Cerebellar nuclear complex (tissue), 1 donor: ENCODE data around the gene BLOC1S1.

Source experiments
- DNase-seq, 2 experiments: peaks; one replicate each; lab custom pipeline; 2025; lab: John Stamatoyannopoulos, UW

The BLOC1S1 gene

DNA sequence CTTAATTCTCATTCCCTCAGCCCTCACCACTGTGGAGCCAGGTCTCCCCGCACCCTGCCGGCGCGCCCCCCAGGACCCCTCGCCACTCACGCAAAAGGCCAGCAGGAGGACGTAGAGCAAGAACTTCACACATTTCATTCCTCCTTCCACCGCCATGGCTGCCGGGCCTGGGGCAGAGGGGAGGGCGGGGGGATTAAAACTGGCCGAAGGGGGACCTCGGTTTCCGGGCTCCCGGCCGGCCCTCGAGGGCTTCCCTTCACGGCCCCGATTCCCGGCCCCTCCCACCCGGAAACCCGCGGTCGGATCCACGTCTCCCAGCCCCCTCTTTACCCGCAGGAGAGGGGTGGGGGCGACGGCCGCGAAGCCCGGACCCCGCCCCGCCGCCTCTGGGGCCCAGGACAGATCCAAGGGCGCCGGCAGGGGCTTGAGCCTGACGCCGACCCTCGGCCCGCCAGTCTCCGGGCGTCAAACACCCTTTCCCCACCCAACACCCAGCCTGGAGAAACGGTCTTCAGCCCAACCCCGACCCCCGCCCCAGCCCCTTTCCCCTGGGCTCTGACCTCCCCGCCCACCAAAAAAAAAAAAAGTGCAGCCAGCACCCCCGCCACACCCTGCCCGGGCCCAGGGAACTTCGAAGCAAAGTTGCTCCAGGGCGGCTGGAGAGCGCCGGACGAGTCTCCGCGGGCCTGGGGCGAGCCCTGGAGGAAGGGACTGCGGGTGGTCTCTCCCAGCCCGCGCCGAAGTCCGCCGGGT is 12.5 kb downstream of the BLOC1S1 start:
- DNase-seq: no peak

- DNase-seq: peak; percentile 23 to 75
Observed at GRCh38 chr12:55728939-55729818, 13.3 kb downstream of the BLOC1S1 start, which contains the start of gene CD63. Gene CD63 (minus strand): TSS chr12:55729009. CDS start chr12:55728341, 668 bp downstream.

DNA sequence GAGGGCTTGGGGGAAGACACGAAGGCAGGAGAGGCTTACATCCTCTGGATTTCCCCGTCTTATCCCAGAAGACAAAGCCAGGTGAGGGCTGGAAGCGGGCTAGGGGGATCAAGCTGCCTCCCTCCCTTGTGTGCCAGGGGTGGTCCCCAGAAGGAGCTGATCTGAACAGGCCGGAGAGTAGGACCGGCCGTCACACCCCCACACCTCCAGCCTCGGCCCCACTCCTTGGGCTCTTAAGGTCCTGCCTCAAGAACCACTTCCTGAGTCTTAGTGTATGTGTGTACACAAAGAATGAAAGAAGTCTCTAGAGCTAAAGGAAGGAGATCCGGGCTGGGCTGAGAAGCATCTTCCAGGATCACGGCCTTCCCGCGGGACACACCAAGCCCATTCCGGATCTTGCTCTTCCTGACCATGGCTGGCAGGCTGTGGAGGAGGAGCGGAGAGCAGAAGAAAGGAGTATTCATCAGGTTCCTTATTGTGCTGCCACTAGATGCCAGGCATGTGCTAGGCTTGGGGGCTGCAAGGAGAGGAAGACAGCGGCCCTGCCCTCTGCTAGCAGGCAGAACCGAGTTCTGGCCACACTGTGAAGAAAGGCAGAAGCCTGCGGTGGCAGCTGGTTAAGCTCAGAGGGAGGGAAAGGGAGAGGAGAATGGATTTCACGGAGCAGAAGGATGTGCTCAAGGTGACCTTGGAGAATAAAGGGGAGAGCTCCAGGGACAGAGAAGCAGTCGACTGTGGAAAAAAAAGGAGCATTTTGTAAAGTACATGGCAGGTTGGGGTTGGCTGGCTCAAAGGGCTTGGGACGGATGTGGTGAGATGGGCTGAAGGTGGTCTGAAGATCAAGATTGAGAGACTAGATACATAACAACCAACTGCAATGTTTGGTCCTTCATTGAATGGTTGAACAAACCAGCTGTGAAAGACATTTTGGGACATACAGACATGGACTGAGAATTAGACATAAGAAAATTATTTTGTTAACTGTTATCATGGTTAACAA is 14.3 kb downstream of the BLOC1S1 start:
- DNase-seq: peak in 1 of 2 experiments; percentile 6

- no peak for DNase-seq
Observed at GRCh38 chr12:55732288-55732687, 16.4 kb downstream of the BLOC1S1 start.

DNA sequence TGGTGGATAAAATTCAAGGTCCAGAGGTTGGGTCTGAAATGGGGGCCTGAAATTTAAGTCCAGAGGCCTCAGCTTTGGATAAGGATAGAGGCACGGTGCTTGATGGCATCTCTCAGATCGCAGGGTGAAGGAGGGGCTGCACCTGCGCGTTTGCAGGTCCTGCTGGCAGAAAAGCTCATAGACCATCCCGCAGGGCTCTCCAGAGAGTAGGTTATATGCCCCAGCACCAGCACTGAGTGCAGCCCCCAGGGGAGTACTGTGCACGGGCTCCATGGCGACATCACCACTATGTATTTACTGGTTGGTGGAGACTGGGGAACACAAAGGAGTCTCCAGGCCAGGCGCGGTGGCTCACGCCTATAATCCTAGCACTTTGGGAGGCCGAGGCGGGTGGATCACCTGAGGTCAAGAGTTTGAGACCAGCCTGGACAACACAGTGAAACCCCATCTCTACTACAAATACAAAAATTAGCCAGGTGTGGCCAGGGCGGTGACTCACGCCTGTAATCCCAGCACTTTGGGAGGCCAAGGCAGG is 17.2 kb downstream of the BLOC1S1 start:
- no peak for DNase-seq

DNA sequence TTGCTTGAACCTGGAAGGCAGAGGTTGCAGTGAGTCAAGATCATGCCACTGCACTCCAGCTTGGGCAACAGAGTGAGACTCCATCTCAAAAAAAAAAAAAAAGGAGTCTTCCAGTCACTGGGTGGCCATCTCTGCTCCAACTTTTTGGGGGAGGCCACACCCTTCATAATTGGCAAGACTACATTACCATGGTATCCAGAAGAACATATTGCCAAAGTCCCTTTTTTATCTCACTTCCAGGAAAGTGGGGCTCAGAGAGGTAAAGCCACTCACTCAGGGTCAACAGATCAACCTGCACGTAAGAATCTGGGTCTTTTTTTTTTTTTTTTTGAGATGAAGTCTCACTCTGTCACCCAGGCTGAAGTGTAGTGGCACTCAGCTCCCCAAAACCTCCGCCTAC is 18.0 kb downstream of the BLOC1S1 start:
- no peak for DNase-seq

DNA sequence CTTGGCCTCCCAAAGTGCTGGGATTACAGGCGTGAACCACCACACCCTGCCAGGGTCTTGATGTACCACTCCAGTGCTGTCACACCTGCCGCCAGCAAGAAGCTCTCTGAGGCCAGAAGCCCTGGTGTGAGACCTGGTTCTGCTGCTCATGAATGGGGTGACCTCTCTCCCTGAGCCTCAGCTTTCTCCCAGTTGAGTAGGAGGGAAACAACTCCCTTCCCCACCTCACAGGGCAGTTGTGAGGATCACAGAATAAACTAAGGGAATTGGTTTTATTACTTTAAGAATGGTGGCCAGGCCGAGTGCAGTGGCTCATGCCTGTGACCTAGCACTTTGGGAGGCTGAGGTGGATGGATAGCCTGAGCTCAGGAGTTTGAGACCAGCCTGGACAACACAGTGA is 18.7 kb downstream of the BLOC1S1 start:
- DNase-seq: no peak

GRCh38 chr12:55736076-55736475 is 20.2 kb downstream of the BLOC1S1 start:
- no peak for DNase-seq

DNA sequence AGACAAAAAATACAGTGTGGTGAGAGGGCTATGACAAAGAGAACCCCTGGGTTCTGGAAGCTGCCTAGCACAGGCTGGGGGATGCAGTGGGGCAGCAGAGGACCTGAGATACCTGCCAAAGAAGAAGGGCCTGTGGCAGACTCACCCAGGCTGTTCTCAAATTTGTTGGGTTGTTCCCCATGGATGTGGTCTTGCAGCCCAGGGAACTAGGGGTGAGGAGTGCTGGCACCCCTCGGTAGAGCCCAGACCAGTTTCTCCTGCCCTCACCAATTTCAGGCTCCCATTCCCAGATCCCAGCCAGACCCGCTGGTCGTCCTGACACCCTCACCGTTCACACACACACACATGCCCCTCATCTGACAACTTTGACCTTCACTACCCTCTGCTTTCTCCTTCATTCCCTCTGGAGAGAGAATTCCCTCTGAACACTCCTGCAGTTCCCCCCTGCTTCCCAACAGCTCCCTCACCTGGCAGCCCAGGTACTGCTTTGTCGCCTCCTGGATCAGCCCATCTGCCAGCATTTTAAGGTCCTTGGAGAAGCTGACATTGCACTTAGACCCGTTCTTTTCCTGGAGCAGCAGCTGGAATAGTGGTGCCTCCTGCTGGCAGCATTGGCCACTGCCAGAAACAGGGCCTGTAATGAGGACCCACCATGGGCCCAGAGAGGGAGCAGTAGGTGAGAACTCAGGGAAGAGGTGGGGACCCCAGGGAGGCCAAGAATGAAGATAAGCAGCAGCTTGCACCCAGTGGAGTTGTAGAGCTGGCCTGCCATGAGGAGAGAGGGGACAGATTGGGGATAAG is 21.1 kb downstream of the BLOC1S1 start:
- DNase-seq: no peak

GRCh38 chr12:55737581-55738122 is 21.8 kb downstream of the BLOC1S1 start:
- DNase-seq: no peak

DNA sequence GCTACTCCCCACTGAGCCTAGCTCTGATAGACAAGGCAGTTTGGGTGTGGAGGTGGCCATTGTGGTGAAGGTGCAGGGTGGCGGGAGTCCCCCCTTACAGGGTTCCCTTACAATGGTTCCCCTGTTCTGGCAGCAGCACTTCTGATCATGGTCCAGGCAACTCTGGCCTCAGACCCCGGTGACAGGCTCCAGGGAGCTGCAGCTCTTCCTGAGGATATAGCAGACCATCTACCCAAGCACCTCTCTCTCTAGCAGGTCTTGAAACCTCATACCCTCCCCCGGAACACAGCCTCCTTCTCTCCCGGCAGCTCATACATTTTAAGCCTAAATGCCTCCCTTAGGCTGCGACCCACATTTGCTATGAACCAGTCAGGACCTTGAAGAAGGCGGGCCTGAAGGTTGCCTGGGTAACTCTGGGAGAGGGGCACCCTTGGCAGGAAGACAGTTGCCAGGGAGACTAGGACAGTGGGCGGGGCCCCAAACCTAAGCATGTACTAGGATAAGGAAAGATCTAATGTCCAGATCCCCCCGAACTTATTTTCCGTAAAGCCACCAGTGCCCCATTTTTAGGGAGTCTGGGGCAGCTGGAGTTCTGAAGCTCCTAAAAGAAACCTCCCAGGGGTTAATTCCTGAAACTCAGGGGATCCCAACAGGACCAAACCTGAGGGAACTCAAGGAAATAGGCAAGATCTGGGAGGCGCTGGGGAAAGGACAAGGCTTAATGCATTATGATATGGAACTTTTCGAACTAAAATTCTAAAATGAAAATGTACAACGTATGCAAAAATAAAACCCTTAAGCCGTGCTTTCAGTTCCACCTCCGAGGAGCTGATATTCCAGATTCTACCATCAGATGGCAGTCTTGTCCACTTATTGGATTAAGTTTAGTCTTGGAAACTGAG is 22.5 kb downstream of the BLOC1S1 start:
- peak; percentile 5 to 72 for DNase-seq

DNA sequence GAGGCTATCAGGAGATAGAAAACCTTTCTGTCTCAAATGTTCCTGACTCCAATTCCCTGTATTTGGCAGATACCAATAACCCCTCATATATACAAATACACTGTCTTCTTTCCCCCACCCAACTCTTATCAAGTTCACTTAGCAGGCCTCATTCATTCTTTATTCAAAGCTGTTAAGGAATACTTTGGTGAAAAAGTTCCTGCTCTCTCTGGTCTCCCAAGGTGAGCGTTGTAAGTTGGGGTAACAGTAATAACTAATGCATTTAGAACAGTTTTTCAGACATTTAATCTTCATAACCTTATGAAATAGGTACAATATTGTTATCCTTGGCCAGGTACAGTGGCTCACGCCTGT is 23.2 kb downstream of the BLOC1S1 start:
- DNase-seq: no peak

GRCh38 chr12:55741931-55742680 is 26.3 kb downstream of the BLOC1S1 start:
- DNase-seq: no peak

DNA sequence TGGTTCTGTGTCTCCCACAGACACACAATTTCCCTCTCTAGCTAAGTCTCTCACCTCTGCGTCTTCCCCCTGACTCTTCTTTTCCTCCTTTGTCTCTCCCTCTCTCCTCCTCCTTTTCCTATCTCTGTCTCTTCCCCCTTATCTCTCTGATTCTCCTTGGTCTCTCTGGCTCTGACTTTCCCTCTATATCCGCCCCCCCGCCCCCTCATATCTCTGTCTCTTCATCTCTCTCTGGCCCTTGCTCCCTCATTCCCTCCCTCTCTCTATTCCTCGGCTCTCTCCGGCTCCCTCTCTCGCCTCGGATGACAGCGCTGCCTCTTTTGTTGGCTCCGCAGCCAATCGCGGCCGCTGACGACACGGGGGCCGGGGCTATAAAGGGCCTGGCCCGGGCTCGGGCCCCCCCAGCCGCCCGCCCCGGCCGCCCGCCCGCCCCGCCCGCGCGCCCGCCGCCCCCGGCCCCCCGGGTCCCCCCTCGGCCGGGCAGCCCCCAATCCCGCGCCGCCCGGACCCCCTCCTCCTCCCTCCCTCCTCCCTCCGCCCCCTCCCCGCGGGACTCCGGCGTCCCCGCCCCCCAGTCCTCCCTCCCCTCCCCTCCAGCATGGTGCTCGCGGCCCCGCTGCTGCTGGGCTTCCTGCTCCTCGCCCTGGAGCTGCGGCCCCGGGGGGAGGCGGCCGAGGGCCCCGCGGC is 27.0 kb downstream of the BLOC1S1 start, which contains the start of gene GDF11:
Gene GDF11, plus strand, starts transcription at position 404 of the 687 bp plus-strand sequence. Its CDS starts 195 bp downstream, at position 599.
- peak in 1 of 2 experiments; percentile 45 for DNase-seq

GRCh38 chr12:55743406-55744339 is 27.8 kb downstream of the BLOC1S1 start:
- no peak for DNase-seq

DNA sequence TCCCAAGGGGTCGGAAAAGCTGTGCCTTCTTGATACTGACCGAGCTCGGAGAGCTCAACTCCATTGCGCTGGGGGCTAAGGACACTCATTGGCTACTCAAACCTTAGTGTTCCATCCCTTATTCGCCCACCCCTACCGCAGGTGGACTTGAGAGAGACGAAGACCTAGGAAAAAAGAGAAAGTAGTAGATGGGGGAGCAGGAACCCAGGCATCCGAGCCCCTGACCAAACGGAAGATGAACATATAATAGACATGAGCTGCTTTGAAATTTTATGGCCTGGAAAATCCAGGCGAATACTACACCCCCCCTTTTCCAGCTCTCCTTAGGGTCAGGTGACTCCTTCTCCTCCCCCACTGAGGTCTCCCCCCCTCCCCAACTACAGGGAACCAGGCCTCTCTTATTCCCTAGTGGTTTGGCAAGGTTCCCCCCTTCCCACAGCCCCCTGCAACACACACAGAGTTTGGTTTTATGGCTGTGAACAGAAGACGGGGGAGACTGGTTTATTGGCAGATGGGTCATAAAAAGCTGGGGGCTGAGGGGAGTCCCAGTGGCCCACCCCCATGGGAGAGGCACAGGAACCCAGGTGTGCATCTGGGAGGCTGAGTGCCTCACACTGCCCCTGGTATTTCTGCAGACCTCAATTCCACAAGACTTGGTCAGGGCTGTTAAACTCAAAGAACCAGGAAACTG is 28.6 kb downstream of the BLOC1S1 start:
- DNase-seq: no peak
